SK-N-SH treated with all-trans-retinoic acid at 6 μM for 48 hours (cell line): ENCODE data around the gene WSCD2.

Experiments used
- ATAC-seq: fragments of 200-7000 bp; cut with Tn5 transposase; 3 replicates; pipeline ENCODE4 v1.9.1; 2020; ENCODE audit warnings: mild to moderate bottlenecking, moderate library complexity
- ARNTL ChIP-seq: fragments of 450-650 bp; formaldehyde crosslinking; IDR thresholded peaks from 2 replicates; pipeline ENCODE4 v1.5.0; 2020; ENCODE audit warnings: low read depth, mild to moderate bottlenecking, moderate library complexity, borderline replicate concordance
- BACH2 ChIP-seq: fragments of 250-450 bp; sonication (Bioruptor Pico); IDR thresholded peaks from 2 replicates; pipeline ENCODE4 v1.9.0; 2021; ENCODE audit warnings: mild to moderate bottlenecking, borderline replicate concordance
- CREB5 ChIP-seq: fragments of 250-450 bp; sonication (Bioruptor Pico); IDR thresholded peaks from 2 replicates; pipeline ENCODE4 v1.5.1; 2020; ENCODE audit warnings: low read depth, mild to moderate bottlenecking, moderate library complexity
- CSDC2 ChIP-seq: fragments of 250-450 bp; sonication (Bioruptor Pico); IDR thresholded peaks from 2 replicates; pipeline ENCODE4 v1.5.0; 2020; ENCODE audit warnings: mild to moderate bottlenecking, moderate library complexity
- ESRRG ChIP-seq: fragments of 250-450 bp; sonication (Bioruptor Pico); IDR thresholded peaks from 2 replicates; pipeline ENCODE4 v1.6.1; 2021; ENCODE audit warnings: mild to moderate bottlenecking
- GLIS3 ChIP-seq: fragments of 250-450 bp; sonication (Bioruptor Pico); IDR thresholded peaks from 2 replicates; pipeline ENCODE4 v1.5.0; 2020; ENCODE audit warnings: mild to moderate bottlenecking, moderate library complexity
- ISL1 ChIP-seq: fragments of 250-450 bp; sonication (Bioruptor Pico); IDR thresholded peaks from 2 replicates; pipeline ENCODE4 v2.1.2; 2022; ENCODE audit warnings: mild to moderate bottlenecking, moderate library complexity
- OSR1 ChIP-seq: fragments of 250-450 bp; sonication (Bioruptor Pico); IDR thresholded peaks from 2 replicates; pipeline ENCODE4 v1.8.0; 2022; ENCODE audit warnings: moderate library complexity, mild to moderate bottlenecking, inconsistent platforms
- PPARA ChIP-seq: fragments of 250-450 bp; sonication (Bioruptor Pico); IDR thresholded peaks from 2 replicates; pipeline ENCODE4 v1.5.0; 2020; ENCODE audit warnings: mild to moderate bottlenecking, borderline replicate concordance
- RARB ChIP-seq: fragments of 250-450 bp; sonication (Bioruptor Pico); IDR thresholded peaks from 2 replicates; pipeline ENCODE4 v1.8.0; 2021; ENCODE audit warnings: mild to moderate bottlenecking, moderate library complexity
- SNAI2 ChIP-seq: fragments of 250-450 bp; sonication (Bioruptor Pico); IDR thresholded peaks from 2 replicates; pipeline ENCODE4 v1.5.0; 2020; ENCODE audit warnings: mild to moderate bottlenecking, moderate library complexity
- TCF4 ChIP-seq: fragments of 250-450 bp; sonication (Bioruptor Pico); IDR thresholded peaks from 2 replicates; pipeline ENCODE4 v1.8.0; 2021; ENCODE audit warnings: mild to moderate bottlenecking, moderate library complexity, borderline replicate concordance
- TSHZ2 ChIP-seq: fragments of 250-450 bp; sonication (Bioruptor Pico); IDR thresholded peaks from 2 replicates; pipeline ENCODE4 v1.5.0; 2020; ENCODE audit warnings: mild to moderate bottlenecking, moderate library complexity
- ZC3H10 ChIP-seq: fragments of 250-450 bp; sonication (Bioruptor Pico); IDR thresholded peaks from 2 replicates; pipeline ENCODE4 v1.5.1; 2021; ENCODE audit warnings: mild to moderate bottlenecking, moderate library complexity
- ZFP3 ChIP-seq: fragments of 250-450 bp; sonication (Bioruptor Pico); IDR thresholded peaks from 2 replicates; pipeline ENCODE4 v1.5.0; 2020; ENCODE audit warnings: mild to moderate bottlenecking, moderate library complexity
- ZFP30 ChIP-seq: fragments of 450-650 bp; formaldehyde crosslinking; IDR thresholded peaks from 2 replicates; pipeline ENCODE4 v1.5.0; 2022; ENCODE audit warnings: mild to moderate bottlenecking, moderate library complexity
- ZNF565 ChIP-seq: fragments of 450-650 bp; formaldehyde crosslinking; conservative IDR thresholded peaks from 2 replicates; pipeline ENCODE4 v1.5.0; 2020; ENCODE audit warnings: low read depth, mild to moderate bottlenecking, moderate library complexity
- ZNF70 ChIP-seq: fragments of 450-650 bp; formaldehyde crosslinking; IDR thresholded peaks from 2 replicates; pipeline ENCODE4 v1.5.0; 2020; ENCODE audit warnings: mild to moderate bottlenecking, moderate library complexity
- ZNF8 ChIP-seq: fragments of 450-650 bp; formaldehyde crosslinking; IDR thresholded peaks from 2 replicates; pipeline ENCODE4 v1.5.0; 2020; ENCODE audit warnings: mild to moderate bottlenecking, moderate library complexity
- TF ChIP-seq, protein P1 (sequence below): fragments of 250-450 bp; sonication (Bioruptor Pico); IDR thresholded peaks from 2 replicates; pipeline ENCODE4 v1.8.0; 2020; ENCODE audit warnings: mild to moderate bottlenecking, moderate library complexity, borderline replicate concordance
- TF ChIP-seq, protein P2 (sequence below): fragments of 250-450 bp; sonication (Bioruptor Pico); IDR thresholded peaks from 2 replicates; pipeline ENCODE4 v1.5.1; 2021; ENCODE audit warnings: mild to moderate bottlenecking, moderate library complexity
- TF ChIP-seq, protein P3 (sequence below): fragments of 250-450 bp; sonication (Bioruptor Pico); IDR thresholded peaks from 2 replicates; pipeline ENCODE4 v1.8.0; 2021; ENCODE audit warnings: low read depth, mild to moderate bottlenecking, moderate library complexity, borderline replicate concordance

Gene WSCD2

GRCh38 chr12:108157870-108158459, 28.9 kb downstream of the WSCD2 start:
- TF ChIP-seq RARB (CRISPR knock-in tag): no peak
- TF ChIP-seq, protein P1, sequence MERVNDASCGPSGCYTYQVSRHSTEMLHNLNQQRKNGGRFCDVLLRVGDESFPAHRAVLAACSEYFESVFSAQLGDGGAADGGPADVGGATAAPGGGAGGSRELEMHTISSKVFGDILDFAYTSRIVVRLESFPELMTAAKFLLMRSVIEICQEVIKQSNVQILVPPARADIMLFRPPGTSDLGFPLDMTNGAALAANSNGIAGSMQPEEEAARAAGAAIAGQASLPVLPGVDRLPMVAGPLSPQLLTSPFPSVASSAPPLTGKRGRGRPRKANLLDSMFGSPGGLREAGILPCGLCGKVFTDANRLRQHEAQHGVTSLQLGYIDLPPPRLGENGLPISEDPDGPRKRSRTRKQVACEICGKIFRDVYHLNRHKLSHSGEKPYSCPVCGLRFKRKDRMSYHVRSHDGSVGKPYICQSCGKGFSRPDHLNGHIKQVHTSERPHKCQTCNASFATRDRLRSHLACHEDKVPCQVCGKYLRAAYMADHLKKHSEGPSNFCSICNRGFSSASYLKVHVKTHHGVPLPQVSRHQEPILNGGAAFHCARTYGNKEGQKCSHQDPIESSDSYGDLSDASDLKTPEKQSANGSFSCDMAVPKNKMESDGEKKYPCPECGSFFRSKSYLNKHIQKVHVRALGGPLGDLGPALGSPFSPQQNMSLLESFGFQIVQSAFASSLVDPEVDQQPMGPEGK (CRISPR knock-in tag): no peak
- no peak for TF ChIP-seq SNAI2 (CRISPR knock-in tag)
- TF ChIP-seq, protein P2, sequence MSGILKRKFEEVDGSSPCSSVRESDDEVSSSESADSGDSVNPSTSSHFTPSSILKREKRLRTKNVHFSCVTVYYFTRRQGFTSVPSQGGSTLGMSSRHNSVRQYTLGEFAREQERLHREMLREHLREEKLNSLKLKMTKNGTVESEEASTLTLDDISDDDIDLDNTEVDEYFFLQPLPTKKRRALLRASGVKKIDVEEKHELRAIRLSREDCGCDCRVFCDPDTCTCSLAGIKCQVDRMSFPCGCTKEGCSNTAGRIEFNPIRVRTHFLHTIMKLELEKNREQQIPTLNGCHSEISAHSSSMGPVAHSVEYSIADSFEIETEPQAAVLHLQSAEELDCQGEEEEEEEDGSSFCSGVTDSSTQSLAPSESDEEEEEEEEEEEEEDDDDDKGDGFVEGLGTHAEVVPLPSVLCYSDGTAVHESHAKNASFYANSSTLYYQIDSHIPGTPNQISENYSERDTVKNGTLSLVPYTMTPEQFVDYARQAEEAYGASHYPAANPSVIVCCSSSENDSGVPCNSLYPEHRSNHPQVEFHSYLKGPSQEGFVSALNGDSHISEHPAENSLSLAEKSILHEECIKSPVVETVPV: no peak
- TF ChIP-seq TCF4 (CRISPR knock-in tag): no peak
- TF ChIP-seq ZNF8: no peak
- TF ChIP-seq ZC3H10 (CRISPR knock-in tag): no peak
- TF ChIP-seq GLIS3 (CRISPR knock-in tag): no peak
- TF ChIP-seq ZNF70 (CRISPR knock-in tag): no peak
- no peak for TF ChIP-seq CSDC2
- no peak for TF ChIP-seq ARNTL (CRISPR knock-in tag)
- no peak for TF ChIP-seq ZFP3 (CRISPR knock-in tag)
- TF ChIP-seq CREB5: no peak
- no peak for TF ChIP-seq ISL1 (CRISPR knock-in tag)
- no peak for TF ChIP-seq TSHZ2
- TF ChIP-seq BACH2 (CRISPR knock-in tag): no peak
- TF ChIP-seq, protein P3, sequence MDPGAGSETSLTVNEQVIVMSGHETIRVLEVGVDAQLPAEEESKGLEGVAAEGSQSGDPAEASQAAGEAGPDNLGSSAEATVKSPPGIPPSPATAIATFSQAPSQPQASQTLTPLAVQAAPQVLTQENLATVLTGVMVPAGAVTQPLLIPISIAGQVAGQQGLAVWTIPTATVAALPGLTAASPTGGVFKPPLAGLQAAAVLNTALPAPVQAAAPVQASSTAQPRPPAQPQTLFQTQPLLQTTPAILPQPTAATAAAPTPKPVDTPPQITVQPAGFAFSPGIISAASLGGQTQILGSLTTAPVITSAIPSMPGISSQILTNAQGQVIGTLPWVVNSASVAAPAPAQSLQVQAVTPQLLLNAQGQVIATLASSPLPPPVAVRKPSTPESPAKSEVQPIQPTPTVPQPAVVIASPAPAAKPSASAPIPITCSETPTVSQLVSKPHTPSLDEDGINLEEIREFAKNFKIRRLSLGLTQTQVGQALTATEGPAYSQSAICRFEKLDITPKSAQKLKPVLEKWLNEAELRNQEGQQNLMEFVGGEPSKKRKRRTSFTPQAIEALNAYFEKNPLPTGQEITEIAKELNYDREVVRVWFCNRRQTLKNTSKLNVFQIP (CRISPR knock-in tag): no peak
- TF ChIP-seq OSR1: no peak
- TF ChIP-seq, all 23 proteins: peak for 0
- ATAC-seq: no peak

GRCh38 chr12:108162207-108162606, 33.1 kb downstream of the WSCD2 start:
- TF ChIP-seq ISL1 (CRISPR knock-in tag): no peak
- TF ChIP-seq ZNF565: no peak
- TF ChIP-seq, protein P3 (CRISPR knock-in tag): no peak
- TF ChIP-seq RARB (CRISPR knock-in tag): no peak
- TF ChIP-seq OSR1: no peak
- no peak for TF ChIP-seq SNAI2 (CRISPR knock-in tag)
- no peak for TF ChIP-seq CSDC2
- no peak for TF ChIP-seq ZFP30 (CRISPR knock-in tag)
- TF ChIP-seq PPARA (CRISPR knock-in tag): no peak
- no peak for TF ChIP-seq ZFP3 (CRISPR knock-in tag)
- TF ChIP-seq ZNF70 (CRISPR knock-in tag): no peak
- no peak for TF ChIP-seq TCF4 (CRISPR knock-in tag)
- no peak for TF ChIP-seq ESRRG (CRISPR knock-in tag)
- ATAC-seq: no peak
